Mononuclear cell (primary cell): ENCODE data around the gene PODXL. TPM values are rescaled to one million over a fixed set of nuclear protein-coding genes. Genes with fewer than 3 reads are reported as not detected.

Experiments
- H3K27me3 ChIP-seq: 2 replicates; pipeline ENCODE4 v1.6.0; 2011; ENCODE audit warnings: low read length, control low read depth; ENCODE audit not compliant: insufficient read depth
- H3K4me1 ChIP-seq: 2 replicates; pipeline ENCODE4 v1.5.1; 2011; ENCODE audit warnings: mild to moderate bottlenecking, low read length, control low read depth; ENCODE audit not compliant: insufficient read depth
- H3K4me3 ChIP-seq: 2 replicates; pipeline ENCODE4 v1.5.1; 2011; ENCODE audit warnings: mild to moderate bottlenecking, low read length, moderate library complexity
- H3K9me3 ChIP-seq: 2 replicates; pipeline ENCODE4 v1.5.1; 2011; ENCODE audit warnings: low read depth, mild to moderate bottlenecking, control low read depth, low read length
- total RNA-seq: library from RNA; depleted of rRNA; stranded (reverse); fragments of >200 nt; gene quantifications from one replicate; pipeline ENCODE4 v1.2.3, GENCODE V29; 2012

The PODXL gene
- total RNA-seq, 1 donor: 0.21 TPM

GRCh38 chr7:131553931-131554330 is 2.5 kb downstream of the PODXL start:
- Histone ChIP-seq H3K27me3 (peaks cover 42% of the 10 kb centered on the region), H3K4me3 (no peak overlapping the region), H3K4me1 (peaks cover 26% of the 10 kb centered on the region)

GRCh38 chr7:131552053-131552452 is 4.4 kb downstream of the PODXL start:
- Histone ChIP-seq H3K9me3 (no peaks in the 10 kb centered on the region), H3K4me3 (no peak overlapping the region), H3K4me1 (peaks cover 17% of the 10 kb centered on the region), H3K27me3 (peaks cover 24% of the 10 kb centered on the region)

More at GRCh38 chr7:131553931-131554330, 2.5 kb downstream of the PODXL start:
- H3K9me3 ChIP-seq: no peaks in the 10 kb centered on the region

- Histone ChIP-seq H3K27me3 (peaks cover 21% of the 10 kb centered on the region), H3K9me3 (no peaks in the 10 kb centered on the region), H3K4me3 (no peak overlapping the region), H3K4me1 (peaks cover 9% of the 10 kb centered on the region)
These were observed 5.6 kb downstream of the PODXL start for GRCh38 chr7:131550846-131551245.

- H3K4me1 ChIP-seq: no peaks in the 10 kb centered on the region
- no peak overlapping the region for H3K4me3 ChIP-seq
- H3K27me3 ChIP-seq: no peaks in the 10 kb centered on the region
- H3K9me3 ChIP-seq: no peaks in the 10 kb centered on the region
These were observed 8.1 kb downstream of the PODXL start for GRCh38 chr7:131548371-131548770.

GRCh38 chr7:131547589-131547988 is 8.8 kb downstream of the PODXL start:
- no peaks in the 10 kb centered on the region for H3K9me3 ChIP-seq
- H3K27me3 ChIP-seq: no peaks in the 10 kb centered on the region
- no peaks in the 10 kb centered on the region for H3K4me1 ChIP-seq
- no peak overlapping the region for H3K4me3 ChIP-seq

GRCh38 chr7:131546583-131547141 is 9.8 kb downstream of the PODXL start:
- Histone ChIP-seq H3K4me3 (no peak overlapping the region), H3K4me1 (no peaks in the 10 kb centered on the region), H3K9me3 (no peaks in the 10 kb centered on the region), H3K27me3 (no peaks in the 10 kb centered on the region)

- H3K4me1 ChIP-seq: no peaks in the 10 kb centered on the region
- no peaks in the 10 kb centered on the region for H3K9me3 ChIP-seq
- H3K4me3 ChIP-seq: no peak overlapping the region
- H3K27me3 ChIP-seq: no peaks in the 10 kb centered on the region
These were observed 10.3 kb downstream of the PODXL start for GRCh38 chr7:131546126-131546525.

- Histone ChIP-seq H3K4me3 (no peak overlapping the region), H3K27me3 (no peaks in the 10 kb centered on the region), H3K9me3 (no peaks in the 10 kb centered on the region), H3K4me1 (no peaks in the 10 kb centered on the region)
These were observed 11.8 kb downstream of the PODXL start for GRCh38 chr7:131544449-131545301.

- no peaks in the 10 kb centered on the region for H3K27me3 ChIP-seq
- no peaks in the 10 kb centered on the region for H3K4me1 ChIP-seq
- H3K9me3 ChIP-seq: no peaks in the 10 kb centered on the region
- H3K4me3 ChIP-seq: no peak overlapping the region
These were observed 12.4 kb downstream of the PODXL start for GRCh38 chr7:131544021-131544420.

GRCh38 chr7:131543298-131543697 is 13.1 kb downstream of the PODXL start:
- H3K9me3 ChIP-seq: no peaks in the 10 kb centered on the region

GRCh38 chr7:131540491-131541162 is 15.8 kb downstream of the PODXL start:
- H3K27me3 ChIP-seq: no peaks in the 10 kb centered on the region
- no peaks in the 10 kb centered on the region for H3K4me1 ChIP-seq
- no peaks in the 10 kb centered on the region for H3K9me3 ChIP-seq
- no peak overlapping the region for H3K4me3 ChIP-seq

More at GRCh38 chr7:131543298-131543697, 13.1 kb downstream of the PODXL start:
- no peaks in the 10 kb centered on the region for H3K4me1 ChIP-seq
- H3K4me3 ChIP-seq: no peak overlapping the region
- no peaks in the 10 kb centered on the region for H3K27me3 ChIP-seq

GRCh38 chr7:131538813-131539179 is 17.6 kb downstream of the PODXL start:
- no peak overlapping the region for H3K4me3 ChIP-seq
- H3K4me1 ChIP-seq: no peaks in the 10 kb centered on the region
- no peaks in the 10 kb centered on the region for H3K9me3 ChIP-seq
- no peaks in the 10 kb centered on the region for H3K27me3 ChIP-seq

GRCh38 chr7:131538071-131538812 is 18.2 kb downstream of the PODXL start:
- Histone ChIP-seq H3K9me3 (no peaks in the 10 kb centered on the region), H3K4me3 (no peak overlapping the region), H3K4me1 (no peaks in the 10 kb centered on the region), H3K27me3 (no peaks in the 10 kb centered on the region)

- no peak overlapping the region for H3K4me3 ChIP-seq
- no peaks in the 10 kb centered on the region for H3K9me3 ChIP-seq
- no peaks in the 10 kb centered on the region for H3K4me1 ChIP-seq
- no peaks in the 10 kb centered on the region for H3K27me3 ChIP-seq
These were observed 18.9 kb downstream of the PODXL start for GRCh38 chr7:131537571-131537978.

GRCh38 chr7:131536361-131536849 is 20.0 kb downstream of the PODXL start:
- Histone ChIP-seq H3K9me3 (no peaks in the 10 kb centered on the region), H3K4me1 (no peaks in the 10 kb centered on the region), H3K27me3 (no peaks in the 10 kb centered on the region), H3K4me3 (no peak overlapping the region)
